H9 (cell line): ENCODE data around the gene OR13J1. TPM values are rescaled to one million over a fixed set of nuclear protein-coding genes. Genes with fewer than 3 reads are reported as not detected.

ENCODE experiments used
- DNase-seq: peaks from one replicate; pipeline ENCODE4 v3.0.0-alpha.2; 2017
- H2AFZ ChIP-seq: one replicate; pipeline ENCODE4 v1.6.1; 2013; ENCODE audit warnings: mild to moderate bottlenecking, low read length, control low read depth, moderate library complexity
- H2AK5ac ChIP-seq: 2 replicates; pipeline ENCODE4 v1.6.1; 2013; ENCODE audit warnings: low read length, control low read depth, mixed read lengths; ENCODE audit not compliant: insufficient read length
- H2BK120ac ChIP-seq: one replicate; pipeline ENCODE4 v1.6.1; 2013; ENCODE audit warnings: low read depth, mild to moderate bottlenecking, low read length, control low read depth, inconsistent platforms; ENCODE audit not compliant: poor library complexity, severe bottlenecking
- H2BK12ac ChIP-seq: 2 replicates; pipeline ENCODE4 v1.6.1; 2013; ENCODE audit warnings: low read length, control low read depth, mixed read lengths, low read depth; ENCODE audit not compliant: insufficient read length
- H2BK15ac ChIP-seq: 2 replicates; pipeline ENCODE4 v1.6.1; 2013; ENCODE audit warnings: low read depth, low read length, control low read depth
- H2BK20ac ChIP-seq: one replicate; pipeline ENCODE4 v1.6.1; 2013; ENCODE audit warnings: low read depth, mild to moderate bottlenecking, low read length, control low read depth, inconsistent platforms; ENCODE audit not compliant: poor library complexity, severe bottlenecking
- H2BK5ac ChIP-seq: 2 replicates; pipeline ENCODE4 v1.6.1; 2013; ENCODE audit warnings: low read length, control low read depth, mixed read lengths; ENCODE audit not compliant: insufficient read length
- H3K14ac ChIP-seq: 2 replicates; pipeline ENCODE4 v1.6.1; 2013; ENCODE audit warnings: low read length, control low read depth; ENCODE audit not compliant: insufficient read depth
- H3K18ac ChIP-seq: 2 replicates; pipeline ENCODE4 v1.6.1; 2013; ENCODE audit warnings: low read depth, mild to moderate bottlenecking, mixed read lengths, low read length, control low read depth; ENCODE audit not compliant: insufficient read length
- H3K23ac ChIP-seq: 2 replicates; pipeline ENCODE4 v1.6.1; 2013; ENCODE audit warnings: low read length, control low read depth, mixed read lengths, low read depth; ENCODE audit not compliant: insufficient read length
- H3K23me2 ChIP-seq: 2 replicates; pipeline ENCODE4 v1.6.1; 2013; ENCODE audit warnings: low read depth, mild to moderate bottlenecking, mixed read lengths, low read length, control low read depth; ENCODE audit not compliant: insufficient read length, poor library complexity, severe bottlenecking
- H3K27ac ChIP-seq: 2 replicates; pipeline ENCODE4 v1.5.1; 2013; ENCODE audit warnings: low read length, control low read depth, mixed read lengths, low read depth; ENCODE audit not compliant: insufficient read length
- H3K27me3 ChIP-seq: 2 replicates; pipeline ENCODE4 v1.6.1; 2013; ENCODE audit warnings: low read length, control low read depth, inconsistent platforms; ENCODE audit not compliant: insufficient read depth
- H3K4ac ChIP-seq: 2 replicates; pipeline ENCODE4 v1.6.1; 2013; ENCODE audit warnings: low read depth, mild to moderate bottlenecking, control low read depth, inconsistent platforms, low read length, moderate library complexity
- H3K4me1 ChIP-seq: 2 replicates; pipeline ENCODE4 v1.6.1; 2013; ENCODE audit warnings: low read length, control low read depth, inconsistent platforms; ENCODE audit not compliant: insufficient read depth
- H3K4me2 ChIP-seq: 2 replicates; pipeline ENCODE4 v1.6.1; 2013; ENCODE audit warnings: low read length, control low read depth, mixed read lengths; ENCODE audit not compliant: insufficient read length, insufficient read depth
- H3K56ac ChIP-seq: 2 replicates; pipeline ENCODE4 v1.6.1; 2013; ENCODE audit warnings: low read depth, mild to moderate bottlenecking, mixed read lengths, low read length, control low read depth; ENCODE audit not compliant: insufficient read length
- H3K79me1 ChIP-seq: 2 replicates; pipeline ENCODE4 v1.6.1; 2013; ENCODE audit warnings: low read depth, mild to moderate bottlenecking, moderate library complexity, low read length, control low read depth, inconsistent platforms; ENCODE audit not compliant: insufficient read depth, poor library complexity, severe bottlenecking
- H3K79me2 ChIP-seq: 2 replicates; pipeline ENCODE4 v1.6.1; 2013; ENCODE audit warnings: low read length, control low read depth, inconsistent platforms; ENCODE audit not compliant: insufficient read depth
- H3K9ac ChIP-seq: 2 replicates; pipeline ENCODE4 v1.6.1; 2013; ENCODE audit warnings: low read length, control low read depth, mixed read lengths; ENCODE audit not compliant: insufficient read length; ENCODE audit errors: extremely low read depth
- H3K9me3 ChIP-seq: one replicate; pipeline ENCODE4 v1.6.1; 2013; ENCODE audit warnings: low read depth, low read length, inconsistent platforms; ENCODE audit not compliant: control insufficient read depth
- H3T11ph ChIP-seq: one replicate; pipeline ENCODE4 v1.6.1; 2013; ENCODE audit warnings: mild to moderate bottlenecking, low read length, control low read depth, inconsistent platforms
- H4K20me1 ChIP-seq: one replicate; pipeline ENCODE4 v1.6.1; 2013; ENCODE audit not compliant: control insufficient read depth, insufficient read length, insufficient read depth
- H4K5ac ChIP-seq: 2 replicates; pipeline ENCODE4 v1.6.1; 2013; ENCODE audit warnings: low read depth, mild to moderate bottlenecking, mixed read lengths, low read length, control low read depth; ENCODE audit not compliant: insufficient read length
- H4K8ac ChIP-seq: replicated peaks from 2 replicates; pipeline ENCODE4 v1.6.1; 2013; ENCODE audit warnings: low read length, control low read depth, mixed read lengths, low read depth; ENCODE audit not compliant: insufficient read length
- H4K91ac ChIP-seq: 2 replicates; pipeline ENCODE4 v1.6.1; 2013; ENCODE audit warnings: low read depth, mild to moderate bottlenecking, moderate library complexity, mixed read lengths, low read length, control low read depth; ENCODE audit not compliant: insufficient read length
- H3K27ac Mint-ChIP-seq, 3 experiments: 2 replicates in 2 of 3; 3 replicates in 1 of 3; pipeline ENCODE4 v1.8.0; 2020 to 2021; ENCODE audit warnings: mixed read lengths in 3 of 3, mild to moderate bottlenecking in 1 of 3, moderate library complexity in 1 of 3
- H3K27me3 Mint-ChIP-seq: 2 replicates; pipeline ENCODE4 v1.8.0; 2021; ENCODE audit warnings: low read depth, mild to moderate bottlenecking, moderate library complexity, mixed read lengths
- H3K36me3 Mint-ChIP-seq, 3 experiments: 2 replicates in 2 of 3; 3 replicates in 1 of 3; pipeline ENCODE4 v1.8.0; 2020 to 2021; ENCODE audit warnings: low read depth in 3 of 3, mixed read lengths in 3 of 3; ENCODE audit not compliant: insufficient read depth in 1 of 3
- H3K4me1 Mint-ChIP-seq, 2 experiments: 2 replicates each; pipeline ENCODE4 v1.8.0; 2020; ENCODE audit warnings: mixed read lengths in 2 of 2
- H3K4me3 Mint-ChIP-seq, 2 experiments: 2 replicates in 1 of 2; 3 replicates in 1 of 2; pipeline ENCODE4 v1.8.0; 2020 to 2021; ENCODE audit warnings: mild to moderate bottlenecking in 2 of 2, mixed read lengths in 2 of 2, moderate library complexity in 1 of 2
- H3K9me3 Mint-ChIP-seq, 2 experiments: 2 replicates in 1 of 2; 3 replicates in 1 of 2; pipeline ENCODE4 v1.8.0; 2020; ENCODE audit warnings: mild to moderate bottlenecking in 2 of 2, mixed read lengths in 2 of 2, moderate library complexity in 1 of 2
- WGBS: extraction: QIAGEN DNeasy Blood & Tissue Kit; methylation state at CpG from one replicate; pipeline ENCODE4 v1.1.7; 2013; ENCODE audit warnings: missing lambda C conversion rate, low lambda C conversion rate, mixed read lengths; ENCODE audit not compliant: insufficient read length; ENCODE audit errors: extremely low coverage; 5-methylcytosine and 5-hydroxymethylcytosine counted together
- total RNA-seq: library from RNA; stranded (reverse); gene quantifications from 2 replicates; pipeline ENCODE4 v1.2.1, GENCODE V29; 2021
- TF ChIP-seq, protein P1 (sequence below): fragments of 200-600 bp; sonication (generic); conservative IDR thresholded peaks from 3 replicates; pipeline ENCODE4 v1.8.0; 2021; ENCODE audit warnings: antibody characterized with exemption, mild to moderate bottlenecking

OR13J1 gene
- total RNA-seq, 1 experiment from 2014 or later = not detected

DNA sequence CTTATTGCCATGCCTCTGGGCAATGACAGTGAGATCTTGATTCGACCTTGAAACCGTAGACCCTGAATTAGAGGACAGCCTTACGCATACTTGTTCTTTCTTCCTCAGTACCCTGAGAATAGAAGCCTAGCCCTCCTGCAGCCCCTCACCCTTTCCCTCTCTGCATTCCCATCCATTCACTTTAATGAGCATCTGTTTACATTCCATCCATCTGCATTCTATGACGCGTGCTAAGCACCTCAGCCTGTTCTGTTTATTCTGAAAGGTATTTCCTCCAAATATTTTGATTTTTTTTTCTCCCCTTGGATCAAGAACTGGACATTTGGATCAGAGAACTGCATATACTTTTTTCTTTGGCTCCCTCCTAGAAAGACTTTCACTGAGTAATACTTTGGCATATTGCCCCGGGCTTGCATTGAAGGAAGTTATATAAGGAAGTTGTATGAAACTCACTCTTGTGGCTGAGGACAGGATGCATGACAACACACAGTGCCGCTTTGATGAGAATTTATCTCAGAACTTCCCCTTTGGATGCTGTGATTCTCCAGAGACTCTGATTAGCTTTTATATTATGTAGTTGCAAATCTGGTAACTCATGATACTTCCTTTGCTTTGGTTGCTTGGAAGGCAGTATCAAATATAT, 25.5 kb downstream of the OR13J1 start:
- Histone ChIP-seq H3K27ac (peak overlapping the region; percentile 35), H4K5ac (no peak overlapping the region), H3K23me2 (peaks cover 7% of the 10 kb centered on the region), H4K91ac (no peak overlapping the region), H2AFZ (no peak overlapping the region), H3K4me1 (peaks cover 14% of the 10 kb centered on the region; the same call in 1 of the 2 replicates), H2BK20ac (no peak overlapping the region), H3K14ac (no peak overlapping the region), H4K8ac (no peak overlapping the region), H3K79me2 (no peaks in the 10 kb centered on the region), H2AK5ac (no peak overlapping the region), H2BK5ac (no peak overlapping the region), H3T11ph (no peak overlapping the region), H3K23ac (no peak overlapping the region), H2BK15ac (no peak overlapping the region), H2BK120ac (no peak overlapping the region), H3K56ac (no peak overlapping the region), H3K4me2 (peak overlapping the region; percentile 39), H3K79me1 (no peaks in the 10 kb centered on the region), H3K18ac (no peak overlapping the region), H4K20me1 (no peaks in the 10 kb centered on the region), H2BK12ac (no peak overlapping the region), H3K4ac (no peak overlapping the region), H3K9ac (no peak overlapping the region), H3K27me3 (no peaks in the 10 kb centered on the region; the same call in 1 of the 2 replicates), H3K9me3 (no peaks in the 10 kb centered on the region)
- H3K36me3 Mint-ChIP-seq = peaks cover 1 to 17% (median 8%) of the 10 kb centered on the region in 3 experiments; a peak in 5 of 7 replicates
- DNase-seq = no peak
- H3K4me3 Mint-ChIP-seq = peak overlapping the region; percentile 12 to 25; a peak in 4 of 5 replicates
- peak overlapping the region; percentile 2 to 77 (median 15); a peak in 5 of 7 replicates for H3K27ac Mint-ChIP-seq
- WGBS = no CpG with 5 or more reads among the region's 7 CpGs
- peaks cover 31 to 39% of the 10 kb centered on the region in 2 experiments for H3K4me1 Mint-ChIP-seq
- TF ChIP-seq, protein P1, sequence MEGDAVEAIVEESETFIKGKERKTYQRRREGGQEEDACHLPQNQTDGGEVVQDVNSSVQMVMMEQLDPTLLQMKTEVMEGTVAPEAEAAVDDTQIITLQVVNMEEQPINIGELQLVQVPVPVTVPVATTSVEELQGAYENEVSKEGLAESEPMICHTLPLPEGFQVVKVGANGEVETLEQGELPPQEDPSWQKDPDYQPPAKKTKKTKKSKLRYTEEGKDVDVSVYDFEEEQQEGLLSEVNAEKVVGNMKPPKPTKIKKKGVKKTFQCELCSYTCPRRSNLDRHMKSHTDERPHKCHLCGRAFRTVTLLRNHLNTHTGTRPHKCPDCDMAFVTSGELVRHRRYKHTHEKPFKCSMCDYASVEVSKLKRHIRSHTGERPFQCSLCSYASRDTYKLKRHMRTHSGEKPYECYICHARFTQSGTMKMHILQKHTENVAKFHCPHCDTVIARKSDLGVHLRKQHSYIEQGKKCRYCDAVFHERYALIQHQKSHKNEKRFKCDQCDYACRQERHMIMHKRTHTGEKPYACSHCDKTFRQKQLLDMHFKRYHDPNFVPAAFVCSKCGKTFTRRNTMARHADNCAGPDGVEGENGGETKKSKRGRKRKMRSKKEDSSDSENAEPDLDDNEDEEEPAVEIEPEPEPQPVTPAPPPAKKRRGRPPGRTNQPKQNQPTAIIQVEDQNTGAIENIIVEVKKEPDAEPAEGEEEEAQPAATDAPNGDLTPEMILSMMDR = no peak
- H3K9me3 Mint-ChIP-seq = no peaks in the 10 kb centered on the region
- H3K27me3 Mint-ChIP-seq = peaks cover 21% of the 10 kb centered on the region
